C1 segment of cervical spinal cord (tissue), 14 donors: ENCODE results near the gene AMMECR1.
A peak's percentile ranks its signal among the peaks of the same experiment; 100 is the strongest.
"Not testable (repeated sequence)": the region's sequence is repeated elsewhere in the genome, so short reads cannot be mapped to it uniquely, and the experiment has no call there.

Source experiments
- DNase-seq, 14 donors: peaks; one replicate each; lab custom pipeline; 2025; lab: John Stamatoyannopoulos, UW

The AMMECR1 gene

GRCh38 chrX:110258552-110258951 is 59.3 kb downstream of the AMMECR1 start:
- DNase-seq: no peak

- no peak for DNase-seq
These were observed 60.0 kb downstream of the AMMECR1 start for GRCh38 chrX:110257889-110258288.

GRCh38 chrX:110252711-110253110 is 65.2 kb downstream of the AMMECR1 start:
- DNase-seq: no peak

GRCh38 chrX:110251961-110252360 is 65.9 kb downstream of the AMMECR1 start:
- no peak for DNase-seq

GRCh38 chrX:110251526-110251925 is 66.4 kb downstream of the AMMECR1 start:
- no peak for DNase-seq

GRCh38 chrX:110250847-110251246 is 67.0 kb downstream of the AMMECR1 start:
- DNase-seq: no peak

GRCh38 chrX:110248578-110248977 is 69.3 kb downstream of the AMMECR1 start:
- DNase-seq: no peak

GRCh38 chrX:110245011-110245410 is 72.9 kb downstream of the AMMECR1 start:
- no peak for DNase-seq

GRCh38 chrX:110242371-110242770 is 75.5 kb downstream of the AMMECR1 start:
- DNase-seq: no peak

GRCh38 chrX:110241816-110242215 is 76.1 kb downstream of the AMMECR1 start:
- peak in 1 of 14 donors; percentile 4 for DNase-seq

- not testable (repeated sequence) for DNase-seq
These were observed 79.6 kb downstream of the AMMECR1 start for GRCh38 chrX:110238259-110238658.

GRCh38 chrX:110231485-110231884 is 86.4 kb downstream of the AMMECR1 start:
- not testable (repeated sequence) for DNase-seq

- DNase-seq: not testable (repeated sequence)
These were observed 88.3 kb downstream of the AMMECR1 start for GRCh38 chrX:110229497-110230111.

GRCh38 chrX:110228453-110228852 is 89.4 kb downstream of the AMMECR1 start:
- DNase-seq: no peak

GRCh38 chrX:110226931-110227330 is 91.0 kb downstream of the AMMECR1 start:
- no peak for DNase-seq

GRCh38 chrX:110224926-110225617 is 92.8 kb downstream of the AMMECR1 start:
- no peak for DNase-seq

- no peak for DNase-seq
These were observed 95.2 kb downstream of the AMMECR1 start for GRCh38 chrX:110222497-110223257.

GRCh38 chrX:110219920-110220319 is 98.0 kb downstream of the AMMECR1 start:
- no peak for DNase-seq

- DNase-seq: no peak
These were observed 99.3 kb downstream of the AMMECR1 start for GRCh38 chrX:110218591-110218990.

- DNase-seq: no peak
These were observed 101.9 kb downstream of the AMMECR1 start for GRCh38 chrX:110216027-110216426.

GRCh38 chrX:110215411-110215810 is 102.5 kb downstream of the AMMECR1 start:
- DNase-seq: no peak

GRCh38 chrX:110214684-110215083 is 103.2 kb downstream of the AMMECR1 start:
- no peak for DNase-seq

- DNase-seq: no peak
These were observed 104.7 kb downstream of the AMMECR1 start for GRCh38 chrX:110213183-110213582.
